GM19035 (cell line): ENCODE measurements around the gene STRAP.

Experiments used
- ATAC-seq: cut with Tn5 transposase; IDR thresholded peaks from one replicate; pipeline ENCODE4 v1.9.1; 2021; ENCODE audit not compliant: unreplicated experiment

Gene STRAP

DNA sequence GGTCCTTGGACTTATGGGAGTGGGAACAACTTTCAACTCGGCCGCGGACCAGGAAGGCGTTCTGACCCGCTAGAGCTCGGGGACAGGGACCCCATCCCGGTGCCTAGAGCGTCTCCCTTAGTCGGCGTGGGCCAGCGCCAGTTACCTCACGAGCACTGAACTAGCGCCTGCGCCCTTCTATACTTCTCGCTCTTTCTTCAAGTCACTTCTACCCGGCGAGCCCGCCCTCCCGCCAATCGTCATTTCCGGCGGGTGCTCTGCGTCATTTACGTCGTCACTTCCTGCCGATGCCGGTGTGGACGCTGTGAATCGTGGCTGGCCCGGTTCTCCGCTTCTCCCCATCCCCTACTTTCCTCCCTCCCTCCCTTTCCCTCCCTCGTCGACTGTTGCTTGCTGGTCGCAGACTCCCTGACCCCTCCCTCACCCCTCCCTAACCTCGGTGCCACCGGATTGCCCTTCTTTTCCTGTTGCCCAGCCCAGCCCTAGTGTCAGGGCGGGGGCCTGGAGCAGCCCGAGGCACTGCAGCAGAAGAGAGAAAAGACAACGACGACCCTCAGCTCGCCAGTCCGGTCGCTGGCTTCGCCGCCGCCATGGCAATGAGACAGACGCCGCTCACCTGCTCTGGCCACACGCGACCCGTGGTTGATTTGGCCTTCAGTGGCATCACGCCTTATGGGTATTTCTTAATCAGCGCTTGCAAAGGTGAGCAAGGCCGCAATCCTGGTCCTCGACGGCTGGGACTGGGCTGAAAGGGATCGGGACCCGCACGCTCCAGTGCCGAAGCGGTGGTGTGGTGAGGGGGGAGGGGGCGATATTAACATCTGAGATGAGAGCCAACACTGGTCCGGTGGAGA, at the start of gene STRAP:
Gene STRAP (plus strand): TSS at position 270 of the 854 bp plus-strand sequence. CDS start 321 bp downstream, at position 591.
- peak; percentile 96 for ATAC-seq

DNA sequence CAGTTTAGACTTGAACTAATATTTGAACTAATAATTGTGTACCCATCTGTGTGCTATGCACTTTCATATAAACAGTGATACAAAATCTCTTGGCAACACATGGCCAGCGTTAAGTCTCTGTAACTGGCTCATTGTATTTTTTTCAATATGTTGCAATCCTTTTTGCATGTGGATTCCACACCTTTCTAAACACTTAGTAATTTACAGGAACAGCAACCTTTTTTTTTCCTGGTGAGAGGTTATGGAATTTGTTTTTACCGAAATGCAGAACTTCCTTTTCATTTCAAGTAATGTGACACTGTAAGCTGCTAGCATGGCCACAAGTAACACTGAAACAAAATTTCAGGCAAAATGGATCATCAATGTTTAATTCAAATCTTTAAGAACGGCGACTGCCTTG, 47.6 kb upstream of the STRAP start:
- no peak for ATAC-seq

GRCh38 chr12:15837141-15837790, 44.9 kb upstream of the STRAP start:
- no peak for ATAC-seq

- ATAC-seq: no peak
Observed at GRCh38 chr12:15839041-15839440, 43.1 kb upstream of the STRAP start.

GRCh38 chr12:15839682-15840081, 42.5 kb upstream of the STRAP start:
- ATAC-seq: no peak

DNA sequence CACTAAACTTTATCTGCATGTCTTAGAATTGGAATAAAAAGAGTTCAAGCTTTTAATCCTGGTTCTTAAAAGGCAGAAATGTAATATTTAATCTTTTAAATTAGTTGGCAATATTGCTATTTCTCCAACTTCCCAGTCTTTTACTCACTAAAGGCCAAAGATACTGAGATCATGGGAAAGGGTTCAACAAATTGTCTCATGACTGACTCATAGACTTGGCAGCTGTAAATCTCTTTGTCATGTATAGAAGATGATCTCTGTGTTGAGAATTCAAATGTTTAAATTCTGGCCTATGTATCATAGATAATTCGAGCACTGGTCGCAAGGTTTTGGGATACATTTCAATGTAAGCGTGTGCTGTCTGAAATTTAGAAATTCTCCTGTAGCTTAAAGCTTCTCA, 40.1 kb upstream of the STRAP start:
- no peak for ATAC-seq

DNA sequence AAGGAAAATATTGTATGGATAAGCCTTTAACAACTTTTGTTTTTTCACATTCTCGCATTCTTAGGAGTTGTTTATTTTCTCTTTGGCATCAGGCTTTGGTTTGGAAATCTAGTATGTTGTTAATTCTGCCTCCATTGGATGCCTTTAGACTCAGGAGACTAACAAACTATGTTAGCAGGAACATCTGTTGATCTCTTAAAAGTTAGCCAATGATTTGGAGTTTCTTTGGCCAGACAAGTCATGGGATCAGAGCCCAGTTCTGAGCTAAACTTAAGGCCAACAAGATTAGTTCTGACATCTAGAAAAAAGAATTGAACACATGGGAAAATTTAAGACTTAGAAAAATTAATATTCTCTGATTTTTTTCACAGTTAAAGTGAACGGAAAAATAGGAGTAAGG, 35.3 kb upstream of the STRAP start:
- no peak for ATAC-seq

DNA sequence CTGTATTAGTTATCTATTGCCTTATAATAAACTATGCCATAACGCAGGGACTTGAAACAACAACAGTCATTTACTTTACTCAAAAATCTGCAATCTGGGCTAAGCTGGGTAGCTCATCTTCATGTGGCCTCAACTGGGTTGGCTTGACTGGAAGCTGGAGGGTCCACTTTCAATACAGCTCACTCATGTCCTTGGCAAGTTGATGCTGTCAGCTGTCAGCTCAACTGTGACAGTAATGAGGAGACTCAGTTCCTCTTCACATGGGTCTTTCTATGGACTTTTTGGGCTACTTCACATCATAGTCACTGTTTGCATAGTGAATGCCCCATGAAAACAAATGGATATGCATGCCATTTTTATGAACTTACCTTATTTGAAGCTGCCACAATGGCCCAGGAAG, 33.6 kb upstream of the STRAP start:
- no peak for ATAC-seq

DNA sequence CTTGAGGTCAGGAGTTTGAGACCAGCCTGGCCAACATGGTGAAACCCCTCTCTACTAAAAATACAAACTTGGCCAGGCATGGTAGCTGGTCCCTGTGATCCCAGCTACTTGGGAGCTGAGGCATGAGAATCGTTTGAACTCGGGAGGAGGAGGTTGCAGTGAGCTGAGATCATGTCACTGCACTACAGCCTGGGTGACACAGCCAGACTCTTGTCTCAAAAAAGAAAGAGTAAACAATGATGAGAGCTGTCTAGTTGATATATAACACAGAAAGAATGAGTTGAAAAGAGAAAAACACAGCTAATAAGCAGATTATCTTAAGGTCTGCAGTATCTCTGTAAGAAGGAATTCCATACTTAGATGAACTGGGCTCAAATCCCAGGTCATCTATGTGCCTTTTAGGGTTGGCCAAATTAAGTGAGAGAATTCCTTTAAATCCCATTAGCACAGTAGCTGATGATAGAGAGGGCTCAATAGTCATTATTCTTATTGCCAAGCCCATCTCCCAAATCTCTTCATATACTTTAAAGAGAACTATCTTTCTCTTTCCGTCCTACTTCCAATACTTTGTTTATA, 31.1 kb upstream of the STRAP start:
- no peak for ATAC-seq

GRCh38 chr12:15851919-15852318, 30.3 kb upstream of the STRAP start:
- no peak for ATAC-seq

DNA sequence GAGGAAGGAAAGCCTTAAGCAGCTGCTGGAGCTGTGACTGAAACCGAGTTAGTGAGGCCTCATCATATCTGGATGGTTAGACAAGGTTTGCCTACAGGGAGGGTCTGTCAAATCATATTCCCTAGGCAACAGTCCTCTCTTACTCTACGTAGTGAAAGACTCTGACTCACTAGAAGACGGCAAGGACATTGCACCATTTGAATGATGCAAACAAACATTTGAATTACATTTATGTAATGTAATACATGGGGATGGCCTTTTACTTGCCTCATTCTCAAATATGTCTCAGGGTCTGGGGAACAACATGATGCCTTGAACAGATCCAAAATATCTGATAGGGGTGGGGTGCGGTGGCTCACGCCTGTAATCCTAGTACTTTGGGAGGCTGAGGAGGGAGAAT, 29.8 kb upstream of the STRAP start:
- no peak for ATAC-seq

DNA sequence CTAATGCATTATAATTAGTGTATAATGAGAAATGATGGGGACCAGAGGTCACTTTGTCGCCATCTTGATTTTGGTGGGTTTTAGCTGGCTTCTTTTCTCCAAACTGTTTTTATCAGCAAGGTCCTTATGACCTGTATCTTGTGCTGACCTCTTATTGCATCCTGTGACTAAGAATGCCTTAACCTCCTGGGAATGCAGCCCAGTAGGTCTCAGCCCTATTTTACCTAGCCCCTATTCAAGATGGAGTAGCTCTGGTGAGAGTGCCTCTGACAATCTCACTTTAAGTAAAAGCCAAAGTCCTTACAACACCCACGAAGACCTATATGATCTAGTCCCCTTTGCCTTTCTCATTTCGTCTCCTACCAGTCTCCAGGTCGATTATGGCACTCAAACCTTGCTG, 28.3 kb upstream of the STRAP start:
- no peak for ATAC-seq

DNA sequence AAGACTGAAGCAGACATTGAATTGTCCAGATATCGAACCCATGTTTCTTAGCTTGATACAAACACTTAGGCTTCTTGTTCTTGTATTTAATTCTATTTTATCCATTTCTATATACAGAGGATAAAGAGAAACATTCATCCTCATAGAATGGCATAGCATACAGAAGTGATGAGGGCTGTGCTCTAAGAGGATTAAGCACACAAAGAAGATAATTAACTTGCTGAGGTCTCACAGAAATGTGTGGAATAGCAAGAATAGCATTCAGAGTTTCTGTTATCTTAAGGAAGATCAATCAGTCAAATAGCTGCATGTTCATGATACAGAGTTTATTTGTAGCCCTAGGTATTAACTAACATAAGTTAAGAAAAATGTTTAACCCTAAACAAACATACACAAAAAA, 27.3 kb upstream of the STRAP start:
- ATAC-seq: no peak

- ATAC-seq: no peak
Observed at GRCh38 chr12:15855646-15856045, 26.5 kb upstream of the STRAP start.

DNA sequence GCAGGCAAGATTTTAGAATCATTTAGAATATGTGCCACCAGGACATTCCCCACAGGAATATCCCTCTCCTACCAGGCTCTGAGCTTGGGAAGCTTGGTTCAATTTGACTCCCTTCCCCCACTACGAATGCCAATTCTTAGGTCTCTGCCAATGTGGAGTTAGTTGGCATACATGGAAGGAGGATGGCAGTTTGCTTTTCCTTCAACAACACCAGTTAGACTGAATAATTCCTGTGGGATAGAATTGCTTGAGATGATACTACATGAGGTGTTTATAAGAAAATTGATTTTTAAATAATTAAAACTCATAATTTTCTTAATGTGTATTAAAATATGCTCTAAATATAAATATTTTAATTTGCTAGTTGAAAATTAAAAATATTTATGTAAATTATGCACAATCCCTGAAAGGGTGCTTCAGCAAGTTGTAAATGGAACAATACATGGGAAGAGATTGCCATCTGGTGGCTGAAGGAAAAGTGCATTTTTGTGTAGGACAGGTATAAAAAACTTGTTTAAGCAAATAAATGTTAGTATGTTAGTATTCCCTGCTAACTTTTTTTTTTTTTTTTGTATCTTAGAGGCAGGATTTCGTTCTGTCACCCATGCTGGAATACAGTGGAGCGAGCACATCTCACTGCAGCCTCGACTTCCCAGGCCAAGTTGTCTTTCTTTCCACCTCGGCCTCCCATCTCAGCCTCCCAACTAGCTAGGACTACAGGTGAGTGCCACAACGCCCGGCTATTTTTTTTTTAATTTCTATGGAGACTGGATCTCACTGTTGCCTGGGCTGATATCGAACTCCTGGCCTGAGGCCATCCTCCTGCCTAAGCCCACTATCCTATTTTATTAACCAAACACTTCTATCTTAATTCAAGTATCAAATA, 25.8 kb upstream of the STRAP start:
- ATAC-seq: peak; percentile 54

DNA sequence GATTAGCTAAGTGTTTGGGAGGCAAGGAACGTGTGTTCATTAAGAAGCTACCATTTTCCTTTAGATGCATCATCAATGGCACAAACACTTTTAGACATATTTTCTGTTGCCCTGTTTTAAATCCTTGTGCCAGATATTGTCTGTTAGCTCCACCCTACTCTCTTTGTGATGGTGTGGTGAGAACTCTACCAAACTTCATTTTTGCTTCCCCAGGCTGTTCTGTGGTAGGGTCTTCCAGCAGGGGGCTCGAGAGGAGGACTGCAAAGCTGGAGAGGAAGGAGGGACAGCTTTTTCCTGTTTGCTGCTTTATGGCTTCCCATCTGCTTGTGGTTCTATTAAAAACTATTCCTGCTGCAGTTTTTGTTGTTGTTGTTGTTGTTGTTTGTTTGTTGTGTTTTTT, 23.8 kb upstream of the STRAP start:
- no peak for ATAC-seq

DNA sequence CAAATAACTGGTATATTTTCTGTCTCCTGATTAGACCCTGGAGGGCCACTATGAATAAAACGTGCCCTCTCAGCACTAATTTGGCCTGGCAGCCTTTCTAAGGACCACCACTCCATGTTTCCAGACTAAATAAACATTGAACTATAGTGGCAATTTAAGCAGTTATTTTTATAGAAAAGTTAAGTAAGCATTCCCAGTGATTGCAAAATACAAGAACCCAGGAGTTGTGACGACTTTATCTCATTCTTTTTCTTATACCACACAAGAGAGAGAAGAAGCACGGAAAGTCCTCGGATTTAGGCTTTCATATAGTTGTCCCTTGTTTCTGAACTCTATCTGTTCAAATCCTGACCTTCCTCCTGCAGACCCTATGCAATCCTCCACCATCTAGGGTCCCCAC, 23.1 kb upstream of the STRAP start:
- no peak for ATAC-seq

DNA sequence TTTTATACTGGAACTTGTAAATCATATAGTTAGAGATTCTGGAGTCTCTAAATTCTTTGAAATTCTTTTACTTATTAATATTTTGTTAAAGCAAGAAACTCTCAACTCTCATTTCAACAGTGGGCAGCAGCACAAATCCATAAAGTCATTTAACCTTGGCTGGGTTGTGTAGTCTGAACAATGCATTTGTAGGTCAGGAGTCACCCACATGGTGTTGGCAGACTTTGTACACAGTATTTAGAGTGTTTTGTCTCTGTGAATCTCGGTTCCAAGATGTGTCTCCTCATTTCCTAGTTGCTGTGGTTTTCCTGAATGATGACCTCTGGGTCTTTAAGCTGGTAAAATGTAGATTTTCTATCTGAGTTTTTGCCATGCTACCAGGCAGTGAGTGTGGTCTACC, 20.8 kb upstream of the STRAP start:
- ATAC-seq: no peak

DNA sequence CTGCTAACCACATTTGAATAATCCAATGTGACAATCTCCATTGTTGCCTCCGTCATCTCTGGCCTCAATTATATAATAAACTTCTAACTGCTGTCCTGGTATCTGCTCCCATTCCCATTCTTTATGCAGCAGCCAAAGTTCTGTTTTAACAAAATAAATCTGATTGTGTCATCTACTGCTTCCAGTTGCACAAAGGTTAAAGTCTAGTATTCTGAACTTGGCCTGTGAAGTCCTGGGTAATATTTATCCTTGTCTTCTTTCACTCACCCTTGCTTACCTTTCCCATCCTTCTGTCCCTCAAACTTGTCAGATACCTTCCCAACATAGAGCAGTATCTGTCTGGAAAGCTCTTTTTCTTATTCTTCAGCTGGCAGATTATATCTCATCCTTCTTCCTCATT, 19.3 kb upstream of the STRAP start:
- ATAC-seq: no peak

- no peak for ATAC-seq
Observed at GRCh38 chr12:15863372-15863771, 18.8 kb upstream of the STRAP start.

GRCh38 chr12:15863984-15864383, 18.2 kb upstream of the STRAP start:
- peak; percentile 88 for ATAC-seq
